Activated CD8-positive, alpha-beta memory T cell treated with anti-CD3 and anti-CD28 coated beads, Interleukin-2, amount 10 ng/mL, durations not matched to agents 7 days and 5 days (primary cell): ENCODE measurements around the gene DISP3. TPM values are rescaled to one million over a fixed set of nuclear protein-coding genes. Genes with fewer than 3 reads are reported as not detected.

Source experiments
- ATAC-seq: fragments of 150-1000 bp; cut with Tn5 transposase; one replicate; pipeline ENCODE4 v1.10.0; 2021; ENCODE audit warnings: moderate library complexity
- CTCF ChIA-PET: fragments of 350-600 bp; sonication (Branson Sonifier 250); formaldehyde crosslinking; loops from one replicate; lab custom pipeline; 2021; ENCODE audit warnings: antibody characterized with exemption; lab: Charles Lee
- DNase-seq: peaks from one replicate; pipeline ENCODE4 v3.0.0-alpha.2; 2020
- H3K27ac Mint-ChIP-seq: one replicate; pipeline ENCODE4 v1.8.0; 2021; ENCODE audit warnings: mild to moderate bottlenecking, mixed read lengths
- H3K27me3 Mint-ChIP-seq: one replicate; pipeline ENCODE4 v1.8.0; 2021; ENCODE audit warnings: mixed read lengths
- H3K36me3 Mint-ChIP-seq: one replicate; pipeline ENCODE4 v1.8.0; 2021; ENCODE audit warnings: mild to moderate bottlenecking, mixed read lengths
- H3K4me1 Mint-ChIP-seq: one replicate; pipeline ENCODE4 v1.8.0; 2021; ENCODE audit warnings: mixed read lengths
- H3K4me3 Mint-ChIP-seq: one replicate; pipeline ENCODE4 v1.8.0; 2021; ENCODE audit warnings: mild to moderate bottlenecking, moderate library complexity, mixed read lengths
- H3K9me3 Mint-ChIP-seq: one replicate; pipeline ENCODE4 v1.8.0; 2022; ENCODE audit warnings: low read depth, mixed read lengths
- total RNA-seq, 2 experiments: library from RNA; stranded (reverse); gene quantifications; one replicate each; pipeline ENCODE4 v1.2.3, GENCODE V29; 2021

DISP3 gene
- total RNA-seq, 2 experiments from 2014 or later = 0.35 to 0.54 TPM

DNA sequence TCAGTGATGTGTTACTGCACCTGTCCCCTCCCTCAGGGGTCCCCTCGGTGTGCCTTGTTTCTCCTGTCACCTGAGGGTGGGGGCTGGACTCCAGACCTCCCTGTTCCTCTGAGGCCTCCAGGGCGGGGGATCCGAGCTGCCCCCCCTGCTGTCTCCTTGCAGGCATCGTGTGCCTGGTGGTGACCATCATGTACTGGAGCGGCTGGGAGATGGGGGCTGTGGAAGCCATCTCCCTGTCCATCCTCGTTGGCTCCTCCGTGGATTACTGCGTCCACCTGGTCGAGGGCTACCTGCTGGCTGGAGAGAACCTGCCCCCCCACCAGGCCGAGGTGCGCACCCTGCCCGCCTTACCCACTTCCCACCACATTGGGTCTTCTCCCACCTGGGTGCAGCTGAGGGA is 56.4 kb downstream of the DISP3 start:
- Mint-ChIP-seq H3K27ac (no peak overlapping the region), H3K9me3 (no peaks in the 10 kb centered on the region), H3K36me3 (no peaks in the 10 kb centered on the region), H3K27me3 (no peaks in the 10 kb centered on the region), H3K4me3 (no peak overlapping the region), H3K4me1 (no peaks in the 10 kb centered on the region)
- CTCF ChIA-PET = interaction anchor here (0.5 kb wide), 1 partner anchor 13 kb away, joined by 3 read pairs; no protein-coding TSS in a partner anchor
- ATAC-seq (no peak), DNase-seq (no peak)

DNA sequence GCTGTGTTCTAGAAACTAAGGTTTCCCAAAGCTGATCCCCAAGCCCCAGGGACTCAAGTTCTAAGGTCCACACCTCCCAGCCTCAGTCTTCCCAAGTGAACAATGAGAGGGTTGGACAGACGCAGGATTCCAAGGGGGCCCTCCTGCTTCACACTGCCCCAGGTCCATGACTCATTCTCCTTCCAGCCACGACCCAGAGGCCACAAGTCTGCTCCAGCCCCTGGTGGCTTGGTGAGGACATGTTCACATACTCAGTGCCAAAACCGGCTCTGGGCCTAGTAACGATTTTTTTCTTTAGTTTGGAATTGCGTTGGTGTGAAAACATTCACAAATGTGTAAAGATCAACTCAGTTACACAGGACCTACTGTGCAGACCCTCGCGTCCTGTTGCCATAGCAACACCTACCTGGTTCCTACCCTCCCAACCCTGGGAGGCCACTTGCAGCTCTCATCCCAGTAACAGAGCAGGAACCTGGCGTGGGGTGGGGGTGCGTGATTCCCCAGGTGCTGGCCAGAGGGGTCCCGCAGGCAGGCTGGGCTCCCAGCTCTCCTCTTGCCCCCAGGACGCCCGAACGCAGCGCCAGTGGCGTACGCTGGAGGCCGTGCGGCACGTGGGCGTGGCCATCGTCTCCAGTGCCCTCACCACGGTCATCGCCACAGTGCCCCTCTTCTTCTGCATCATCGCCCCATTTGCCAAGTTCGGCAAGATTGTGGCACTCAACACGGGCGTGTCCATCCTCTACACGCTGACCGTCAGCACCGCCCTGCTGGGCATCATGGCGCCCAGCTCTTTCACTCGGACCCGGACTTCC is 57.0 kb downstream of the DISP3 start:
- no peaks in the 10 kb centered on the region for H3K36me3 Mint-ChIP-seq
- CTCF ChIA-PET = interaction anchor here (0.5 kb wide), 1 partner anchor 12 kb away, joined by 3 read pairs; no protein-coding TSS in a partner anchor
- no peak for ATAC-seq

DNA sequence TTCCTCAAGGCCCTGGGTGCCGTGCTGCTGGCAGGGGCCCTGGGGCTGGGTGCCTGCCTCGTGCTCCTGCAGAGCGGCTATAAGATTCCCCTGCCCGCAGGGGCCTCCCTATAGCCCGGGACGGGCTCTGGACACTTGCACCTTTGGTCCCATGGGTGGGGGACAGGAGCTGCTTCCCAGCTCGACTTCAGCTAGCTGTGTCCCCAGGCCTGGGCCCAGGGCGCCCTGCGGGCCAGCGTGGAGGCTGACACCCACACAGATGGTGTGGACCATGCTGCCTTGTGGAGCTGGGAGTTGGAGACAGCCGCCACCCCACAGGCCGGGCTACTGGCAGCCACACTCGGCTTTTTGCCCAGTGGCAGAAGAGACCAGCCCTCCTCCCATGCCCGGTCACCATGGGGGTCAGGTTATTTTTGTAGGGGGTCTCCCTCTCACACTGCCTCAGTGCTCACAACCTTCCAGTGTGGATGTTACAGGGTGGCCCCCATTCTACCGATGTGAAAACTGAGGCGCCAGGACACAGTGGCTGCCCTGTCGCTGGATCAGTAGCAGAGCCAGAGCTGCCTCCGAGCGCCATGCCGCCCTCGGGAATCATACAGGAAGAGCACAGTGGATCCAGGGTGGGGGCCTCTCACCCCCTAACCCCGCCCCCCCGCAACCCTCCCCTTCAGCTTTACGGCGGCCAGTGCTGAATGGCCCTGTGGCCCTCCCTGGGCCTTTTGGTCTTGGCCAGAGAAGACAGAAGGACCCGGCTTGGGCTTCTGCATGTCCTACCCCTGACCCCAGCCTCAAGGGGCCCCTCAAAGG is 57.8 kb downstream of the DISP3 start:
- no peak for DNase-seq
- ATAC-seq = no peak
- Mint-ChIP-seq H3K36me3 (no peaks in the 10 kb centered on the region), H3K4me3 (no peak overlapping the region), H3K27me3 (no peaks in the 10 kb centered on the region), H3K27ac (no peak overlapping the region), H3K9me3 (no peaks in the 10 kb centered on the region), H3K4me1 (no peaks in the 10 kb centered on the region)
- CTCF ChIA-PET = no interaction called here

More for the DNA sequence above, 57.0 kb downstream of the DISP3 start:
- Mint-ChIP-seq H3K27me3 (no peaks in the 10 kb centered on the region), H3K4me1 (no peaks in the 10 kb centered on the region), H3K4me3 (no peak overlapping the region), H3K27ac (no peak overlapping the region), H3K9me3 (no peaks in the 10 kb centered on the region)
- no peak for DNase-seq

DNA sequence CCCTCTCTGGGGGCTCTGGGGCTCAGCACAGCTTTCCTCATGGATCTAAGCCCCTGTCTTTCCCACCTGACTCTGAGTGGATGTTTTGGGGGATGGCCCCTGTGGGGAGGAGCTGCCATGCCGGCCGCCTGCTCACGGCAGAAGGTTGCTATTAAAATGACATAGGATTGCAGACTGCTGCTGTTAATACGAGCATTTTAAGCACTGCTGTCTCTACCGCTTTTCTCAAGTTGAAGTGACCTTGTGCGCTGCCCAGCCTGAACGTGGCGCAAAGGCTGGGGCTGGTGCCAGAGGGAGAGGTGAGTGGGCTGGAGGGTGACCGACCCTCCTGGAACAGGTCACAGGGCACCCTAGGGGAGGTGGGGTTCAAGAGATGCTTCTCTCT is 58.4 kb downstream of the DISP3 start:
- Mint-ChIP-seq H3K4me3 (no peak overlapping the region), H3K27me3 (no peaks in the 10 kb centered on the region), H3K9me3 (no peaks in the 10 kb centered on the region), H3K27ac (no peak overlapping the region), H3K36me3 (no peaks in the 10 kb centered on the region), H3K4me1 (no peaks in the 10 kb centered on the region)
- ATAC-seq (no peak), DNase-seq (no peak)
- CTCF ChIA-PET = no interaction called here

DNA sequence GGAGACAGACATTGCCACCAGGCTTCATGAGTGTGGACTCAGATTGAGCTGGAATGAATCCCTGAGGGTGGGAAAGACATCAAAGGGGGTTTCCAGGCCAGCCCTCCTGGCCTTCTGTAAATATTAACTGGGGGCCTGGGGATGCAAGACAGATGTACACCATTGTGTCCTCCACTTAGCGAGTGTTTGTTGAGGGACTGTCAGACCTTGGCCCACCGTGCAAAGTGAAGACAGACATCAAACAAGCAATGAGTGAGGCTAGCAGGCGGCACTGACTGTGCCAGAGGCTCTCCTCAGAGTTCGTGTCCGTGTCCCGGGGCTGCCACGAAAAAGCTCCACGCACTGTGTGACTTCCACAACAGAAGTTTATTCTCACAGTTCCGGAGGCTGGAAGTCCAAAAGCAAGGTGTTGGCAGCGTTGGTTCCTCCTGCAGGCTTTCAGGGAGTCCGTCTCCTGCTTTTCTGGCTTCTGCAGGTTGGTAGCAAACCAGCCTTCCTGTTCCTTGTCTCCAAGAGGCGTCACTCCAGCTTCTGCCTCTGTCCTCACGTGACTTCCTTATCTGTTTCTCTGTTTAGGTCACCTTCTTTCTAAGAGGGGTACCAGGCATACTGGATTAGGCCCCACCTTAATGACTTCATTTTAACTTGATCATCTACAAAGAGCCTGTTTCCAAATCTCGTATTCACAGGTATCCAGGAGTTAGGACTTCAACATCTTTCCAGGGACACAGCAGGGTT is 59.1 kb downstream of the DISP3 start:
- no peak overlapping the region for H3K27ac Mint-ChIP-seq
- CTCF ChIA-PET = no interaction called here
- no peak for DNase-seq
- no peak overlapping the region for H3K4me3 Mint-ChIP-seq
- no peaks in the 10 kb centered on the region for H3K36me3 Mint-ChIP-seq
- ATAC-seq = no peak
- no peaks in the 10 kb centered on the region for H3K4me1 Mint-ChIP-seq
- no peaks in the 10 kb centered on the region for H3K27me3 Mint-ChIP-seq
- H3K9me3 Mint-ChIP-seq = no peaks in the 10 kb centered on the region

DNA sequence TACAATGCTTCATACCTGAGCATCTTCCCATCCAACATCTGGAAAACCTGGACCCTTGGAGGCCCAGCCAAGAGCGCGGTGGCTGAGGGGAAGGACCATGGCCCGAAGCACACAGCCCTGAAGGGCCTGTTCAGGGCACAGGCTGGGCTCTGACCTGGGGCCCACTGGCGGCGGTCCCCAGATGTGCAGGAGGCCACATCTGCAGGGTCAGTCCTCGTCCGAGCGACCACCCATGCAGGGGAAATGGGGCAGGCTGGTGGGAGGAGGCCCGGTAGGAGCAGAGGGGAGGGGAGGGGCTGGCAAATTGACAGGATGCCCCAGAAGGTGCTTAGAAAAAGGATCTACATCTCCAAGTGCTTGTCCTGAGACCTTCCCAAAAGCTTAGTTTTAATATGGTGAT is 59.9 kb downstream of the DISP3 start:
- Mint-ChIP-seq H3K4me1 (no peaks in the 10 kb centered on the region), H3K36me3 (no peaks in the 10 kb centered on the region), H3K27ac (no peak overlapping the region), H3K9me3 (no peaks in the 10 kb centered on the region), H3K27me3 (no peaks in the 10 kb centered on the region), H3K4me3 (no peak overlapping the region)
- DNase-seq = no peak
- no peak for ATAC-seq
- CTCF ChIA-PET = no interaction called here

DNA sequence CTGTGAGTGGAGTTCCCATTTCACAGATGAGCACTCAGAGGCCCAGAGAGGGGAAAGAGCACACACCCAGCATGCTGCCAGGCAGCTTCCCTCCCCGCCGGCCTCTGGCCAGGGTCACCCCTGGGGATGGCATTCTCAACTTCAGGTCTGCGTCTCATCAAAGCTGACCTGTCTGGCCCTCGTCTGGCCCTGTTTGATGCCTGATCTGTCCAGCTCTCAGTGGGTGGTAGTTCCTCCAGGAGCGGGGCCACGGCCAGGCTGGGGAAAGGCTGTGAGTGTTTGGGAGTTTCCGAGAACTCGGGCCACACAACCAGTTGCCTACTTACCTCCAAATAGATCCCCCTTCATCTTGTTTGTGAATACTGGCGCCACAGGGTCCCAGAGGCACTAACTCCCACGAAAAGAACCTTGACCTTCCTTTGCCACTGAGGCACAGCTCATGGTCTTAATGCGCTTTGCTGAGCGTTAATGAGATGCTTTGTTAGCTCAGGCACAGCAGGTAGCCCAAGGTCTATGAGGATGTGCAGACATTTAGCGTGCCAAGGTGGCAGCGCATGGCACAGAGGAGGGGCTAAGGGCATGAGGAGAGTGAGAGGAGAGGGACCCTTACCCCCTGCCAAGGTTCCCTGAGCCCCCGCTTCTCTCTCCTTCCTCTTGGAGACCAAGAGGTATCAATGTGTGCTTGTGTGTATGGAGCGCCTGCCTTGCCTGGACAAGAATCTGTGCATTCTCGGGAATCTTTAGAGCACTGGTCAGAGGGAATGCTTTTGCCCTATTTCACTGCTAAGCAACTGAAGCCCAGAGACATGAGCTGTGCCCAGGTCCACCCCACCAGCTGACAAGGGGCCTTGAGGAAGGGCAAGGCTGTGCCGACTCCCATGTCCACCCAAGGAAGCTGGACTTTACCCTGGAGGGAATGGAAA is 61.2 kb downstream of the DISP3 start:
- Mint-ChIP-seq H3K27me3 (no peaks in the 10 kb centered on the region), H3K4me3 (no peak overlapping the region), H3K27ac (no peak overlapping the region), H3K4me1 (no peaks in the 10 kb centered on the region), H3K9me3 (no peaks in the 10 kb centered on the region), H3K36me3 (no peaks in the 10 kb centered on the region)
- no peak for ATAC-seq
- no peak for DNase-seq
- CTCF ChIA-PET = no interaction called here

DNA sequence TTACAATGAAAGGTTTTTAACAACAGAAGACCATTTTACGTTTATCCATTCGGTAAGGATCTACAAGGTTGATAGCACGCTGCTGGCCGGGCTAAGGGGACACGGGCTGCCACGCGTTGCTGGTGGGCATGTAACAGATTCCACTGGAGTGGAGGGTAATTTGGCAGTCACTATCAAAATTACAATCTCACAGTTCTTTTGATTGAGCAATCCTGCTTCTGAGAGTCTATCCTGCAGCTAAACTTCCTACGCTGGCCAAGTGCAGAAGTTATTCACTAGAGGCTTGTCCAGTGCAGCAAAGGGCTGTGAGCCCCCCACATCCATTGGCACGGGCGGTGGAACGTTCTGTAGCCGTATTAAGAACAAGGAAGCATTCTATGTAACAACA is 61.8 kb downstream of the DISP3 start:
- Mint-ChIP-seq H3K9me3 (no peaks in the 10 kb centered on the region), H3K4me1 (no peaks in the 10 kb centered on the region), H3K27ac (no peak overlapping the region), H3K27me3 (no peaks in the 10 kb centered on the region), H3K36me3 (no peaks in the 10 kb centered on the region), H3K4me3 (no peak overlapping the region)
- ATAC-seq (no peak), DNase-seq (no peak)
- CTCF ChIA-PET = no interaction called here

DNA sequence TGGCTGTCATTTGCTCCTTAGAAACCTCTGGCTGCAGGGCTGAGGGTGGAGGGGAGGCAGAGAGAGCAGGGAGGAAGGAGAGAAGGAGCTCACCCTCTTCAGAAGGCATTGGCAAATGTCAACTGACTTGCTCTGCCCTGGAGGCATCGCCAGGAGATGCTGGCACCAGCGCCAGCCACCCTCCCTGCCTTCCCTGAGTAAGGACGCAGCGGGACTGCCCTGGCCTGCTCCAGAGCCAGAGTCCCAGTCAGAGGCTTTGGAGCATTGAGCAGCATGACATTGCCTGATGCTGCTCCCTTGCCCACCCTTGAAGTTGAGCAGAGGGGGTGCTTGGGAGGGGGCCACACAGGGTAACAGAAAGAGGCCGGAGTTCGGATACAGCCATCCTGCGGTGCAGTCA is 62.3 kb downstream of the DISP3 start:
- H3K27ac Mint-ChIP-seq = no peak overlapping the region
- H3K36me3 Mint-ChIP-seq = no peaks in the 10 kb centered on the region
- H3K9me3 Mint-ChIP-seq = no peaks in the 10 kb centered on the region
- no peak overlapping the region for H3K4me3 Mint-ChIP-seq
- H3K27me3 Mint-ChIP-seq = no peaks in the 10 kb centered on the region
- CTCF ChIA-PET = no interaction called here
- H3K4me1 Mint-ChIP-seq = no peaks in the 10 kb centered on the region
- DNase-seq (no peak), ATAC-seq (no peak)

DNA sequence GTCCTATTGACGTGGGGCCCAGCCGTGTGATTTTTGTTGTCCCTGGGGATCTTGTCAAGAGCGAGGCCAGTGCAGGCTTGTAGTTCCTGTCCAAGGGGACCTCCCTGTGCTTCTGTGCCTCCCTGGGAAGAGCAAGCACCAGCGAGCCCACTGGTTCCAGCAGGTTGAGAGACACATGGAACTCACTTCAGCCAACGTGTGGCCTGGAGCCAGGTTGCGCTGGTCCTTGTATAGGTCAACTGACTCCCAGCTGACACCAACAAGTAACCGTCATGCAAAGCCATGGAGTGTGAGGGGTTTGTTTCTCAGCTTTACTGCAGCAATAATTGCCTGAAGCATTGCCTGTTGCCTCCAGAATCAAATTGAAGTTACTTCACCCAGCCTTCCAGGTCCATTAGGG is 63.0 kb downstream of the DISP3 start:
- ATAC-seq (no peak), DNase-seq (no peak)
- Mint-ChIP-seq H3K27ac (no peak overlapping the region), H3K4me3 (no peak overlapping the region), H3K27me3 (no peaks in the 10 kb centered on the region), H3K4me1 (no peaks in the 10 kb centered on the region), H3K36me3 (no peaks in the 10 kb centered on the region), H3K9me3 (no peaks in the 10 kb centered on the region)
- CTCF ChIA-PET = no interaction called here

DNA sequence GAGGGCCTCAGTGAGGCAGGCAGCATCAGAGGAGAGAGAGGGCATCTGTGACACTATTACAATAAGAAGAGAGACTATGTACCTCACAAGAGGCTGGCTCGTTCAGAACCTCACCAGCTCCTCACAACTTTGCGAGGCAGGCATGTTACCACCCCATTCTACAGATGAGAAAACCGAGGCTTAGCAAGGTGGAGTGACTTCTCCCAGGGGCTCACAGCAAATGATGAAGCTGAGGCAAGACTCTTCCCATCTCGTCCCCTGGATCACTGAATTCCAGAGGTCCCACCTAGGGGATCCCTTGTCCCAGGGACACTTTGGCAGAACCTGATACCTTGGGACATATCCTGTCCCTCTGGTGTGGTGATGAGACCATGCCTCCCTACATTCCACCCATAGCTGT is 64.4 kb downstream of the DISP3 start:
- Mint-ChIP-seq H3K4me3 (no peak overlapping the region), H3K9me3 (no peaks in the 10 kb centered on the region), H3K27ac (no peak overlapping the region), H3K27me3 (peaks cover 6% of the 10 kb centered on the region), H3K36me3 (no peaks in the 10 kb centered on the region), H3K4me1 (no peaks in the 10 kb centered on the region)
- CTCF ChIA-PET = no interaction called here
- ATAC-seq = no peak
- no peak for DNase-seq

DNA sequence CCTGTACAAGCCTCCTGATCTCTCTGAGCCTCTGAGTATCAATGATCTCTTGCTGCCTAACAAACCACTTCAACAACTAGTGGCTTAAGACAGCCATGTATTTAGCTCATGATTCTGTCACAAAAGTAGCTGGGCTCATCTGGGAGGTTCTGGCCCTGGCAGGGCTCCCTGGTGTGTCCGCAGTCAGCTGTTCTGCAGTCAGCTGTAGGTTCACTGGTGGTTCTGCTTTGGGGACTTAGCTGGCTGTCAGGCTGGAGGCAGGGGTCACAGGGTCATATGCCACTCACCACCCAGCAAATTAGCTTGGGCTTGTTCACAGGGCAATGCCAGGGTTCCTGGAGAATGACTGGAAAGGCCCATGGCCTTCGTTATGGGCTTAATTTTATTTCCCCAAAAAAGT is 64.8 kb downstream of the DISP3 start:
- Mint-ChIP-seq H3K4me1 (no peaks in the 10 kb centered on the region), H3K36me3 (no peaks in the 10 kb centered on the region), H3K4me3 (no peak overlapping the region), H3K9me3 (no peaks in the 10 kb centered on the region), H3K27ac (no peak overlapping the region), H3K27me3 (peaks cover 6% of the 10 kb centered on the region)
- ATAC-seq (no peak), DNase-seq (no peak)
- CTCF ChIA-PET = no interaction called here

DNA sequence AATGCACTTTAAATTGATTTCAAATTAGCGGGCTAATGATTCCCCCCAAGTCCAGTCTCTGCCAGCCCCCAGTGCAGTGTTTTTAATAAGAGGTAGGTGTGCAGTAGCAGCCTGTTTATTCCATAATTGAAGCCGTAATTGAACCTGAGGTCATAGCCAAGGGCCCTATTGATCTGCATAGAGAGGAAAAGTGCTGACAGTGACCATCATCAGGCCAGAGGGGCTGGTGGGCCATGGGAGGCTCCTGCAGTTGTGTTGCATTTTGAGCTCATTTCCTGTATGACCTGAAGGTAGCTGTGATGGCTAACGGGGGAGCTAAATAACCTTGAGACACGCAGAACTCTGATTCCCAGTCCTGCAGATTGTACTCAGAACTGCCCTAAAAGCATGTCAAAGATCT is 67.5 kb downstream of the DISP3 start:
- no peaks in the 10 kb centered on the region for H3K36me3 Mint-ChIP-seq
- CTCF ChIA-PET = no interaction called here
- ATAC-seq (no peak), DNase-seq (no peak)
- no peak overlapping the region for H3K4me3 Mint-ChIP-seq
- H3K27ac Mint-ChIP-seq = no peak overlapping the region
- H3K9me3 Mint-ChIP-seq = no peaks in the 10 kb centered on the region
- peaks cover 12% of the 10 kb centered on the region for H3K27me3 Mint-ChIP-seq
- H3K4me1 Mint-ChIP-seq = no peaks in the 10 kb centered on the region
